MCF 10A (cell line): ENCODE data around the gene MNT. TPM values are rescaled to one million over a fixed set of nuclear protein-coding genes. Genes with fewer than 3 reads are reported as not detected.

Experiments used
- BruUV-seq: library from RNA; stranded (reverse); fragments of 400-500 nt; replicated peaks from 2 replicates; lab custom pipeline; 2021; lab: Mats Ljungman, UMichigan
- CTCF ChIA-PET: fragments of 300-600 bp; sonication (Branson Sonifier 250); formaldehyde crosslinking; extraction: SDS; loops from one replicate; lab custom pipeline; 2021; ENCODE audit warnings: antibody characterized with exemption, inconsistent platforms; lab: Yijun Ruan, JAX
- POLR2A ChIA-PET: fragments of 300-600, 350-650 bp; sonication (Branson Sonifier 250); formaldehyde crosslinking; extraction: SDS; loops from one replicate; lab custom pipeline; 2020; ENCODE audit warnings: antibody characterized with exemption, inconsistent platforms; lab: Yijun Ruan, JAX
- DNase-seq: peaks from one replicate; pipeline ENCODE4 v3.0.0-alpha.2; 2018; ENCODE audit not compliant: unreplicated experiment
- H3K27ac Mint-ChIP-seq: one replicate; pipeline ENCODE4 v1.8.0; 2022; ENCODE audit warnings: mild to moderate bottlenecking, low read depth, mixed read lengths; ENCODE audit not compliant: unreplicated experiment
- H3K27me3 Mint-ChIP-seq: one replicate; pipeline ENCODE4 v1.8.0; 2022; ENCODE audit warnings: mixed read lengths; ENCODE audit not compliant: insufficient read depth, unreplicated experiment
- H3K36me3 Mint-ChIP-seq: one replicate; pipeline ENCODE4 v1.8.0; 2022; ENCODE audit warnings: mild to moderate bottlenecking, moderate library complexity, mixed read lengths; ENCODE audit not compliant: insufficient read depth, unreplicated experiment
- H3K4me1 Mint-ChIP-seq: one replicate; pipeline ENCODE4 v1.8.0; 2022; ENCODE audit warnings: mixed read lengths; ENCODE audit not compliant: insufficient read depth, unreplicated experiment
- H3K4me3 Mint-ChIP-seq: one replicate; pipeline ENCODE4 v1.8.0; 2022; ENCODE audit warnings: mild to moderate bottlenecking, moderate library complexity, mixed read lengths; ENCODE audit not compliant: unreplicated experiment
- H3K9me3 Mint-ChIP-seq: one replicate; pipeline ENCODE4 v1.8.0; 2022; ENCODE audit warnings: mixed read lengths; ENCODE audit not compliant: unreplicated experiment
- intact Hi-C: fragments of 100-400 bp; cut with micrococcal nuclease; formaldehyde crosslinking; loops from 2 replicates; pipeline ENCODE4 v1.14.1; 2022
- total RNA-seq: library from RNA; stranded (reverse); gene quantifications from 2 replicates; pipeline ENCODE4 v1.2.3, GENCODE V29; 2022
- TF ChIP-seq, protein P1 (sequence below): fragments of 200-600 bp; IDR thresholded peaks from one replicate; pipeline ENCODE4 v1.8.0; 2022; ENCODE audit warnings: antibody characterized with exemption, mild to moderate bottlenecking; ENCODE audit not compliant: unreplicated experiment

The MNT gene
- total RNA-seq, 1 experiment from 2014 or later = 25.5 TPM

DNA sequence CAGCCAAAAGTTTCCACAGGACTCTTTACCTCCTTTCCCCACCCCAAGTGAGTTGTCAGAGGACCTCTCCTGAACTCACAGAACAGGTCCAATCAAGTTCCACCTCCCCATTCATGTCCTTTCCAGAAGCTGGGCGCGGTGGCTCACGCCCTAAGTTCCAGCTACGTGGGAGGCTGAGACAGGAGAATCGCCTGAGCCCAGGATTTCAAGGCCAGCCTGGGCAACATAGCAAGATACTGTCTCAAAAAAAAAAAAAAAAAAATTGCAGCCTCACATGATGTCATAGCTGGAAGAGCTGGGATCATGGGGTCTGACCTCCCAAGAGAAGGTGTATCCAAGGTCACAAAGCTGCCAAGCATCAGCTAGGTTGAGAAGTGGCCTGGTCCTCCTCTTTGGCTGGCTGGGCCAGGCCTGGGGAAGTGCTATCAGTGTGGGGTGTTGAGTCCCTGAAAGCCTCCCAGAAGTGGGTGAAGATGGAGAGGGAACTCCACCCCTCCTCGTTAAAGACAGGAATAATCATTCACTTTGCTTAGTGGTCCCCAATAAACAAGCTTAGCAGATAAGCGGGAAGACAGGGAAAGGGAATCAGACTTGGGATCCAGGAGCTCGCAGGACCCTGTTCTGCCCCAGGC is 5.5 kb upstream of the MNT start:
- ChIA-PET CTCF (interaction anchor here (0.5 to 14.4 kb wide), 10 partner anchors 9 to 1350 kb away, joined by 3 to 309 read pairs (median 4); no protein-coding TSS in a partner anchor), POLR2A (interaction anchor here (0.6 to 5.6 kb wide), 13 partner anchors 7 to 443 kb away, joined by 3 to 77 read pairs (median 6); partner anchors contain the start of genes PAFAH1B1, SGSM2 and TSR1)
- Mint-ChIP-seq H3K9me3 (no peaks in the 10 kb centered on the region), H3K27ac (peak overlapping the region; percentile 98), H3K4me1 (peaks cover 36% of the 10 kb centered on the region), H3K4me3 (peak overlapping the region; percentile 65), H3K27me3 (no peaks in the 10 kb centered on the region), H3K36me3 (peaks cover 6% of the 10 kb centered on the region)
- TF ChIP-seq, protein P1, sequence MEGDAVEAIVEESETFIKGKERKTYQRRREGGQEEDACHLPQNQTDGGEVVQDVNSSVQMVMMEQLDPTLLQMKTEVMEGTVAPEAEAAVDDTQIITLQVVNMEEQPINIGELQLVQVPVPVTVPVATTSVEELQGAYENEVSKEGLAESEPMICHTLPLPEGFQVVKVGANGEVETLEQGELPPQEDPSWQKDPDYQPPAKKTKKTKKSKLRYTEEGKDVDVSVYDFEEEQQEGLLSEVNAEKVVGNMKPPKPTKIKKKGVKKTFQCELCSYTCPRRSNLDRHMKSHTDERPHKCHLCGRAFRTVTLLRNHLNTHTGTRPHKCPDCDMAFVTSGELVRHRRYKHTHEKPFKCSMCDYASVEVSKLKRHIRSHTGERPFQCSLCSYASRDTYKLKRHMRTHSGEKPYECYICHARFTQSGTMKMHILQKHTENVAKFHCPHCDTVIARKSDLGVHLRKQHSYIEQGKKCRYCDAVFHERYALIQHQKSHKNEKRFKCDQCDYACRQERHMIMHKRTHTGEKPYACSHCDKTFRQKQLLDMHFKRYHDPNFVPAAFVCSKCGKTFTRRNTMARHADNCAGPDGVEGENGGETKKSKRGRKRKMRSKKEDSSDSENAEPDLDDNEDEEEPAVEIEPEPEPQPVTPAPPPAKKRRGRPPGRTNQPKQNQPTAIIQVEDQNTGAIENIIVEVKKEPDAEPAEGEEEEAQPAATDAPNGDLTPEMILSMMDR = no peak
- peak; percentile 69 for DNase-seq
- intact Hi-C loops = no loop called here
- BruUV-seq = TSS peak; percentile 47

DNA sequence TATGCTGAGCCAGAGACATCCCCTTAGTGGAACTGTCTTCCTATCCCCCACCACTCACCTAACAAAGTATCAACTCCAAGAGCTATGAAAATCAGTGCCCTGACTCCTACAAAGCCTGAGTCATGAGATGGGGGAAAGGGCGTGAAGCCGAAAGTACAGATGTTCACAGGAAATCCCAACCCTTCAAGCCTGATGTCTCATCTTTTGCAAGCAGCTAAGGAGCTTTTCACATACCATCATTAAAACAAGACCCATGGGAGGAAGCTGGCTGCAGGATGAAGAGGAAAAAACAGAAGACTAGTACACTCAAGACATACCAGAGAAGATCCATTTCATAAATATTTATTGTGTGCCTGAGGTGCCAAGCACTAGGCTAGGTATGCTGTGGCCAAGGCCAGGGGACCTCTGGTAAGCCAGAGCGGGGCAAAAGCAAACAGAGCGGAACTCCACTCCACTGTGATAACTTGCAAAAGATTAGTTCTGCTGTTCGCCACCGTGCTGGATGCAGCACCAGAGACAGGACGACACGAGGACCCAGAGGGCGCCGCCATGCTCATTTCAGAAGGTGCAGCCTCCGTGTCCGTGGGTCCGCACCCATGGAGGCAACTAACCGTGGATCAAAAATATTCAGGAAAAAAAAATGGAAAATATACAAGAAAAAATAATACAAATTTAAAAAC is 4.5 kb upstream of the MNT start:
- Mint-ChIP-seq H3K4me3 (peak overlapping the region; percentile 66), H3K9me3 (no peaks in the 10 kb centered on the region), H3K27ac (peak overlapping the region; percentile 98), H3K36me3 (peaks cover 6% of the 10 kb centered on the region), H3K27me3 (no peaks in the 10 kb centered on the region), H3K4me1 (peaks cover 36% of the 10 kb centered on the region)
- intact Hi-C loops = no loop called here
- BruUV-seq = TSS peak; percentile 52
- CTCF ChIA-PET = interaction anchor here (0.6 to 4.6 kb wide), 4 partner anchors 11 to 55 kb away, joined by 3 to 27 read pairs (median 14); no protein-coding TSS in a partner anchor
- POLR2A ChIA-PET = interaction anchor here (0.7 to 5.6 kb wide), 8 partner anchors 10 to 106 kb away, joined by 3 to 77 read pairs (median 9); partner anchors contain the start of genes METTL16 and TSR1
- DNase-seq = peak; percentile 91
- TF ChIP-seq, protein P1 = no peak

DNA sequence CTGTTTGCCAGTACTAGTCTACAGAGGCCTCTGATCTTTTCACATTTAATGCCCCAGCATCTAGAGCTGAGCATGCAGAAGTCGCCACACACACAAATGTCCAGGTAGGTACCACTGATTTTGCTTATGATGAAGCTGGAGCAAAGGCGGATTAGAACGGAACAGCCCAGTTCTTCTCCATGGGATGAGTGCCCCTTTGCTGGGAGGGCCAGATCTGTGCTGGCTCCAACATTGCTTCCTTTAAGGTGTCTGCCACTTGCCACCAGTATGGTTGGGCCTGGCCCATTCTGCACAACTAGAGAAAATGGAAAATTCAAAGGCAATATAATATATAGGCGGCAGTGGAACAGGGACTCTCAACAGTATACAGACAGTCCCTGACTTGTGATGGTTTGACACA is 2.2 kb upstream of the MNT start:
- no peak for DNase-seq
- Mint-ChIP-seq H3K4me3 (peak overlapping the region; percentile 87), H3K36me3 (peaks cover 6% of the 10 kb centered on the region), H3K27me3 (no peaks in the 10 kb centered on the region), H3K27ac (no peak overlapping the region), H3K4me1 (peaks cover 45% of the 10 kb centered on the region), H3K9me3 (no peaks in the 10 kb centered on the region)
- ChIA-PET POLR2A (interaction anchor here (1.8 to 5.6 kb wide), 4 partner anchors 10 to 67 kb away, joined by 6 to 77 read pairs (median 16); partner anchors contain the start of gene TSR1), CTCF (interaction anchor here (0.7 to 4.6 kb wide), 4 partner anchors 13 to 686 kb away, joined by 3 to 27 read pairs (median 12); no protein-coding TSS in a partner anchor)
- intact Hi-C loops = no loop called here
- TF ChIP-seq, protein P1 = no peak
- no TSS peak for BruUV-seq

DNA sequence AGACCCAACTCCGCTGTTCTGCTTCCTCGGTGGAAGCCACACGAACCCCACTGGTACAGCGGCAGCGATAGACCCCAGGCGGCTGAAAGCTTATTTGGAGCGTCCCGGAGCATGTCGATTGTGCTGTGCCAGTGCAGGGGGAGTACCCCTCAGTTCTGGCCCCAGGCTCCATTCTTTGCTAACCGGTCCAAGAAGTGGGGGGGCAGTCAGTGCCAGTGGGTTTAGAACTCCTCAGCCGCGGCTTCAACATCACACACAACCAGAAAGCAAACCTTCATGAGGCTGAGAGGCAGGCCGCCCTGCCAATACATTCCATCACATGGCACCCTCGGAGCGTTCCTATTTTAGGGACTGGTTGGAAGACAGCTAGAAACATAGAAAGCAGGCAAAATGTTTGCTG is 1.7 kb upstream of the MNT start:
- ChIA-PET CTCF (interaction anchor here (0.7 to 4.6 kb wide), 4 partner anchors 14 to 686 kb away, joined by 3 to 27 read pairs (median 12); no protein-coding TSS in a partner anchor), POLR2A (interaction anchor here (0.5 to 5.6 kb wide), 7 partner anchors 10 to 108 kb away, joined by 3 to 77 read pairs (median 16); partner anchors contain the start of genes METTL16 and TSR1)
- no peak for DNase-seq
- Mint-ChIP-seq H3K4me1 (peaks cover 49% of the 10 kb centered on the region), H3K27me3 (no peaks in the 10 kb centered on the region), H3K4me3 (peak overlapping the region; percentile 87), H3K36me3 (peaks cover 6% of the 10 kb centered on the region), H3K27ac (no peak overlapping the region), H3K9me3 (no peaks in the 10 kb centered on the region)
- intact Hi-C loops = no loop called here
- TF ChIP-seq, protein P1 = no peak
- no TSS peak for BruUV-seq
